ENCODE measurements around the gene TAS1R1.
"Not testable (repeated sequence)": the region's sequence is repeated elsewhere in the genome, so short reads cannot be mapped to it uniquely, and the experiment has no call there.

The TAS1R1 gene

DNA sequence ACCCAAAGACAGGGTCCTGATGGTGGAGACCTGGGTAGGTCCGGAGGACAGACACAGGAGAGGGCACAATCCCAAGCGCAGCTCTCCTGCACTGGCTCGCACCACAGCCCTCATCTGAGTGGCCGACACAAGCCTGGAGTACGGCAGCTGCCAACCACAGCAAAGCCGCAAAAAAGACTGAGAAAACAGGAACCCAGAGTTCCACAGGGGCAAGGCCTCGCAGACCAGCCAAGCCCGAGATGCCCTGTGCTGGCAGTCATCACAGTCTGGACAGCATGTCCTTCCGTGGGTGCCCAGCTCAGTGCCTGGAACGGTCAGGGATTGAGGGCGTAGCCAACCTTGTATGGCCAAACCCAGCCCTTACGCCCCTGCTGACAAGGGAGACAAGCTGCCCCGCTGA lies 36.1 kb downstream of the TAS1R1 start:
- DNase-seq (ENCODE audit: low spot score) = no peak

DNA sequence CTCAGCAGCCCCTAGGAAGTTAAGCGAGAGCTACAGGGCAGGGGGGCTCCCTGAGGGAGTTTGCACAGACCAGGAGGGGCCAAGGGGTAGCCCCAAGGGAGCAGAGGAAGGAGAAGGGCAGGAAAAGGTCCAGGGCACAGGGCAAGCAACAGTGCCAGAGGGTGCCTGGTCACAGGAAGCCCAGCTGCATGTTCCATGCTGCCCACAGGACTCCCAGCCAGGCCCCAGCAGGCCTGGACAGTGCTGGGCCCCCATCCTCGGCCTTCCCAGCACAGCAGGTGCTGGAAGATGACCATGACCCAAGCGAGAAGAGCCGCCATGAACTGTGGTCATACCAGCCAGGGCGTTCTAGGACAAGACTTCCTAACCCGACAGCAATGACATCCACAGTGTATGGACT lies 36.5 kb downstream of the TAS1R1 start:
- no peak for DNase-seq (ENCODE audit: low spot score)

DNA sequence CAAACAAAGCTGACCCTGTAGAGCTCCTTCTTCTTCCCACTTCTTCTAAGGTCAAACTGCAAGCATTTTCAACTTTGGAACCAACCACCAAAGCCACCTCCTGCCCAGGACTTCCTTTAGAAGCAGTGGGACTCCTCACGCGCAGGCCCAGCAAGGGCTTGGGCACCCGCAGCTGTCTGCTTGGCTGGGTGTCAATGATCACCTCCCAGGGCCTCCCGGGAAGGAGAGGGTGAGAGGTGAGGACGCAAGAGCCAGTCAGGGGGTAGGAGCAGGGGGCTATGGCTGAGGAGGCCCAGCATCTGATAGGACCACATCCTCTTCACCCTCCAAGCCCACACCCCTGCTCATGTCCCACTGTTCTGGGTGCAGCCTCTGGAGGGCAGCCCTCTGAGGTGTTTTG lies 37.3 kb downstream of the TAS1R1 start:
- DNase-seq (ENCODE audit: low spot score) = no peak

DNA sequence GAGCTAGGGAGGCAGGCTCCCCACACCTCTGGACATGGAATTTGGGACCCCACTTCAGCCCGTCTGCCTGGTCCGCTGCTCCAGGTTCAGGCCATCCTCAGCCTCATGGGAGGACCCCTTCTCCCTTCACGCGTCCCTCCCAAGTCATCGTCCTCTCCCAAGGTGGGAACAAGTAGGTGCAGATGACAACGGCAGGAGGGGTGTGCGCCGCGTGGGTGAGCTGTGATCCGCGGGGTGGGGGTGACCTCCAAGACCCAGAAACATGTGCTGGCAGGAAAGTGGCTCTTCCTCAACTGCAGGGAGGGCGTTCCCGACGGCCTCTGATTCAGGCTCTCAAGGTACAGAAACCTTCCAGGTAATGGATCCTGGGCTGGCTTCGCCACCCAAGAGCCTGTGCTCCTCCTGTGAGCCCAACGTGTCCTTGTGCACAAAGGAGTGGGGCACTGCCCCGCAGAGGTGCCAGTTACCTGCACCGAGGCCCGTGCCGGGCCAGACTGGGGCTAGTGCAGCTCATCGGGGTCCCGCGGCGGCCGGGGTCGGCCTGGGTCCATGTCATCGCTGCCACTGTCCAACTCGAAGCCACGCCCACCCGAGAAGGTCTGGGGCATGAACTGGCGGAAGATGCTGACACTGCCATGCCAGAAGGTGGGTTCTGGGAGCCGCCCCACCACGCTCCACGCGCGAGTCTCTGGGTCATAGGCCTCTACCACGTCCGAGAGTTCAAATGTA lies 37.9 kb downstream of the TAS1R1 start:
- no peak for DNase-seq (ENCODE audit: low spot score)

DNA sequence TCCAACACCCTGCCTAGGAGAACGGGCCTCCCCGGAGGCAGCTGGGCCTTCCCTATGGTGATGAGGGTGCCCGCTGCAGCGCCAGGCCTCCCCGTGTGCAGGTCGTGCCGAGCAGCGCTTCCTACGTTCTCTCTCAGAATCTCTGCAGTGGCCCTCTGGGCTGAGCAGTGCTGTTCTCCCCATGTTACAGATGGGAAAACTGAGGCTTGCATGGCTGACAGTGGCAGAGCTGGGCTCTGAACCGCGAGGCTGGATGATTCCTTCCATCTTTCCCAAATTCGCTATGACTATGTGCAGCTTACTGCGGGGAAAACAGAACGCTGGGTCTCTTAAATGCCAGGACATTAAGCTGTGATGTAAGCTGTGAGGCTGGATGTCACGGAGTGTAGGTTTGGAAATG lies 38.7 kb downstream of the TAS1R1 start:
- DNase-seq (ENCODE audit: low spot score) = no peak

DNA sequence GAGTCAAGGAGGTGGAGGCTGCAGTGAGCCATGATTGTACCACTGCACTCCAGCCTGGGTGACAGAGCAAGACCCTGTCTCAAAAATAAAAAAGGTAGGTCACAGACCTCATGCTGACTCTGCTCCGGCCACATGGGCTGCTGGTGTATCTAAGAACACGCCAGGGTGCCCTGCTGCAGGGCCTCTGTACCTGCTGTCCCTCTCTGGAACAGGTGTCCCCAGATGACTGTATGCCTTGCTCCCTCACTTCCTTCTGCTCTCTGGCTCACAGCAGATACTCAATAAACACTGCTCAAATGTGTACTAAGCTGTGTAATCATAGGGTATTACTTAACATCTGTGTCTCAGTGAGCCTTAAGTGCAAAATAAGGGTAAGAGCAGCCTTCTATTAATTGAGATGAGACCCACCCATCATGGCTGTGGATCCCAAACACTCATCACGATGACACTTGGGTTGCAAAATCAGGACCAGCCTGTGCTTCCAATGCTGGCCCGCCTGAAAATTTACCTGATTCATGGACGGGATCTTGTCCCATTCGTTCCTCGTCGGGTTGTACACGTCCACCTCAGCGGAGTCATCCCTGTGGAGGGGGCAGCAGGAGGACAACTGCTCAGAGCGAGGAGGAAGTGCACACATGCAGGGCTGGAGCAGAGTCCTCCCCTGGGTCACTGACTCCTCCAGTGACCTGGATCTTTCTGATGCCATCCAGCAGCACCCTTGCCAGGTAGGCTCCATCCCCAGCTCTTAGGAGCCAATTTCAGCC lies 40.1 kb downstream of the TAS1R1 start:
- DNase-seq (ENCODE audit: low spot score) = no peak

DNA sequence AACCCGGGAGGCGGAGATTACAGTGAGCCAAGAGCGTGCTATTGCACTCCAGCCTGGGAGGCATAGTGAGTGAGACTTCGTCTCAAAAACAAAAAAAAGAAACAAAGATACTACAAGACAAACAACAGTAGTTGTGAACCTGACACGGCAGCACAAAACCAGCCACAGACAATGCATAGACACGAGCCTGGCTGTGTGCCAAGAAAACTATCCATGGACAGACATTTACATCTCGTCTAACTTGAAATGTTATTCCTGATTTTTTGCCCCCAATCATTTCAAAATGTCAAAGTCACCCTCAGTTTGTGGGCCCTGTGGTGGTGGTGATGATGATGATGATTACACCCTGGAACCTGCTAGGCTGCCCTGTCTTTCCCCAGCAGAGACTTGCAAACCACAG lies 41.2 kb downstream of the TAS1R1 start:
- DNase-seq (ENCODE audit: low spot score) = no peak

DNA sequence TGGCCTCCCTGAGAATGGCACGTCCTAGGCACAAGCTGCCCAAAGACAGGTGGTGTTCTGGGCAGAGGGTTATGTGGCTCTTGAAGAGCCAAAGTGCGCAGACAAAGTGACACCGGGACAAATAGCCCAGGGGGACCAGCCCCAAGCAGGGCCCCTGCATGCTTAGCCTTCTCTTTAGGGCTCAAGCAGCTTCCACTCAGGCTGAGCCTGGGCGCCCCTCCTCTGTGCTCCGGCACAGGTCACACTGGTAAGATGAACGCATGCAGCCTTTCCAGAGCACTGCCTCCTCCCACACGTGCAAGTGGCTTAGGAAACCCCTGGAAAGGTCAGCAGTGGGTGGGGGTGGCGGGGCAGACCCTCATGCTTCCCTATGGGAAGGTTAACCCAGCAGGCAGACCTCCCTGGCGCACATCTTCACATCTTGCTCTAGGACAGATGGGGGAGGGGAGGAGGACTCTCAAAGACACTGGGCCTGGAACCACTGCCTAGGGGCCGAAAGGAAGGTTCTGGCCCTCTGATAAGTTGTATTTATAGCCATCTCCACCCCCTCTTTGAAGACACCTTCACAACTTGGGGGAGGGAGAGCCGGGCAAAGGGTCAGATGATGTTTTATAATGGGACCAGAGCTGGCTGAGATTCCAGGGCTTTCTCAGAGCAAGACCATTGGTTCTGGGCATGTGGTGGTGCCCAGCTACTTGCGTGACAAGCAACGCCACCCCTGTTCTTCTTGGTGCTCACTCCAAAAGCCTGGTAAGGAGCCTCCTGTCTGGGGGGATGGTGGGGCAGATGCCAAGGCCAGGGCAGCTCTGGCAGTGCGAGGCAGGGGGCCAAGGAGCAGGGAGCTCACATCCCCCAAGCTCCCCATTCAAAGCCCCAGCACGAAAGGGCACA lies 42.0 kb downstream of the TAS1R1 start:
- no peak for DNase-seq (ENCODE audit: low spot score)

DNA sequence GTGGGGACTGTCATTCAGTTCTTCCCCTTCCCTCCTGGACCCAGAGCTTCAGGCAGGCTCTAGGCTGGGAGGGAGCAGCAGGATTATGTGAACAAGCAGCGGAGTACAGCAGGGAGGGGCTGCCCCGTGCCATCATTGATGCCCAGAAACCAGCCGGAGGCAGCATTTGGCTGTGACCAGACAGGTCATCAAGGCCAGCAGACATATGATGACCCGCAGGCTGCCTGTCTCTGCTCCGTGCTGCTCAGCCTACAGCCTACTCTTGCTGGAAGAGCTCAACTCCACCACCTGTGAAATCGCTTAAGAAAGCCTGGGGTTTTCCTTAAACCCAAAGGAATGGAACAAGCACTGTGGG lies 42.6 kb downstream of the TAS1R1 start:
- DNase-seq (ENCODE audit: low spot score) = no peak

DNA sequence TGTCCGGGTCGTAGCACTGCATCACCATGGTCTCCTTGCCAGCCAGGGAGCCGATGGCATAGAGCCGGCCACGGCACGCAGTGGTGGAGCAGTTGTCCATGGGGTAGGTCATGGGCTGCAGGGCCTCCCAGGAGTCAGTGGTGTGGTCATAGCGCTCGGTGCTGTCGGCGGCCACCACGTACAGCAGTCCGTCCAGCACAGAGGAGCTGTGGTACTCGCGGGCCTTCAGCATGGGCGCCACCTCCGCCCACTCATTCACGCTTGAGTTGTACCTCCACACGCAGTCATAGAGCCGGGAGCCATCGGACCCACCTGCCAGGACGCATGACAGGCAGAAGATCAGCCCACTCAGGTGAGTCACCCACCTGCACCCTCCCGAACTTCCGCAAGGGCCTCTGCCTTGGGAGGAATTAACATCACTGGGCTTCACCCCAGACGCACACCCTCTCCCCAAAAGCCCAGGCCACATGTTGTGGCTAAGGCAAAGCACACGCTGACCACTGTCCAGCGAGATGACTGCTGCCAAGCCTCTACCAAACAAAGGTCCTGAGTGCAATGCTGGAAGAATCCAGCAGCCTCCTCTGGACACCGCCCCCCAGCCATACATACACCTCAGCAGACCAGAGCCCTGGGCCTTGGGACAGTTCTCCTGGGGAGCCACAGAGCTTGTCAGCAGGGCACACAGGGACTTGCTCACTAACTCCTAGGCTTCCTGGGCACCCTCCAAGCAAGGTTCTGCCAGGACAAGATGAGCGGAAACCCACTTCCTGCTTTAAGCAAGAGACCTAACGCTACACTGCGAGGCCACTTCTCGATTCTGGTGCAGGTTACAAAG lies 44.3 kb downstream of the TAS1R1 start:
- no peak for DNase-seq (ENCODE audit: low spot score)

DNA sequence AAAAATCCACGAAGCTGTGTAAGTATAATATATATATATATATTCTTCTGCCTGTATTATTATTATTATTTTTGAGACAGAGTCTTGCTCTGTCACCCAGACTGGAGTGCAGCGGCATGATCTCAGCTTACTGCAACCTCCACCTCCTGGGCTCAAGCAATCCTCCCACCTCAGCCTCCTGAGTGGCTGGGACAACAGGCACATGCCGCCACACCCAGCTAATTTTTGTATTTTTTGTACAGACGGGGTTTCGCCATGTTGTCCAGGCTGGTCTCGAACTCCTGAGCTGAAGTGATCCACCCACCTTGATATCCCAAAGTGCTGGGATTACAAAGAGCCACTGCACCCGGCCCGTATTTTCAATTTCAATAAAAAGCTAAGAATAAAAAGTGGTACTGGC lies 44.9 kb downstream of the TAS1R1 start:
- not testable (repeated sequence) for DNase-seq (ENCODE audit: low spot score)

DNA sequence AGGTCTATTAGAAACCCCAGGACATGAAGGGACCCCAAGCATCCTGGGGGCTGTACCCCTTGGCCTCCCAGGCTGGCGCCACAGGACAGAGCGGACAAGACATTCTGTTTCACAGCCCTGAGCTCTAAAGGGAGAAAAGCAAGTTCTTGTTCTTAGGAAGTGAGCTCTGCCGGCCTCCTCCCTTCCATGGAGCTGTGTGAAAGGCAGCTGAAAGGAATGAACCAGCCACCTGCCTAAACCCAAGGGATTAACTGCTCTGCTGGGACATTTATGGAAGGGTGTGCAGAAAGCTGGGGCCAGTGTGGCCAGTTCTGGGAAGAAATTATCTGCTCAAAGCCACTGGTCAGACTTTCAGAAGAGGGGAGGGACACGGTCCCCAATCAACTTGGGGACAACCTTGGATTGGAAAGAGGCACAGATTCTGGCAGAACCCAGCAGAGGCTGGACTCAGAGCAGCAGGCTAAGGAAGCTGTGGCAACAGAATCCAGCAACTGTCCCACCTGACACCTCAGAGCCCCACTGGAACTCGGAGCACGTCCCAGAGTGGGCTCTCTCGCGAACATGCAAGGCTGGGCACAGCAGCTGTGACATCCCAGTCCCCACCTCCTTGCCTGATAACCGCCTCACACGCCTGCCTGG lies 45.4 kb downstream of the TAS1R1 start:
- DNase-seq (ENCODE audit: low spot score) = peak; percentile 57

DNA sequence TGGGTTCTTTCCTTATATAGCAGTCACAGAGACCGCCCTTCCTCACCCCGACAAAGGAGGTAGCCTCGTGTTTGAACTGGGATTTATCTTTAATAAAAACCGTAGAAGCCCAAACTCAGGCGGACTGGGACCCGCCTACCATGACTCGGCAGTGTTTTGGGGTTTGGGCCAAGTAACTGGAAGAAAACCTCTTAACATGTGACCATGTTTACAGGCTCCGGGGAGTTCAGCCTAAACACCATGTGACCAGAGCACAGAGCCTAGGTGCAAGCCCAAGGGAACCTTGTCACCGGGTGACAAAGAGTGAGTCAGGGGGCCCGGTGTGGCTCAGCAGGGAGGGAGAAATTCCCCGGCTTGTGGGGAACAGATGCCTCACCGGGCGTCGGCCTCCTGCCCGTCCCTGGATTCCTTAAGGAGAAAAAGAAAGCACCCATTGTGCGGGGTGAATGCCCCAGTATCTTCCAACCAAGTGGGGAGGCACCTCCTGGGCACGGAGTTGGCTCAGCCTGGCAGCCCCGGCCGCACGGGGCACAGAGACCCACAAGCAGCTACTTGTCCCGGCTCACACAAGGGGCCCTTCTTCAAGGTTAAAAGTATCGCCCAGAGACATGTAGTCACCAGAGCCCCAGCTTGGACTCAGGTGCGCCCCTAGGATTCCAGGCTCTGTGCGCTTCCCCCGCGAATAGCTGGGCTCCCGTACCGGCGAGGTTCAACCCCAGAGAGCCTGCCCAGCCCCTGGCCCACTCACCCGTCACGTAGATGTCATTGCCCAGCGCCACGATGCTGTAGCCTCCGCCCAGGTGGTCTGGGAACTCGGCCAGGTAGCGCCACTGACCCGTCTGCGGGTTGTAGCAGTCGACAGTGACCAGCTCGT lies 46.2 kb downstream of the TAS1R1 start:
- DNase-seq (ENCODE audit: low spot score) = peak; percentile 58

DNA sequence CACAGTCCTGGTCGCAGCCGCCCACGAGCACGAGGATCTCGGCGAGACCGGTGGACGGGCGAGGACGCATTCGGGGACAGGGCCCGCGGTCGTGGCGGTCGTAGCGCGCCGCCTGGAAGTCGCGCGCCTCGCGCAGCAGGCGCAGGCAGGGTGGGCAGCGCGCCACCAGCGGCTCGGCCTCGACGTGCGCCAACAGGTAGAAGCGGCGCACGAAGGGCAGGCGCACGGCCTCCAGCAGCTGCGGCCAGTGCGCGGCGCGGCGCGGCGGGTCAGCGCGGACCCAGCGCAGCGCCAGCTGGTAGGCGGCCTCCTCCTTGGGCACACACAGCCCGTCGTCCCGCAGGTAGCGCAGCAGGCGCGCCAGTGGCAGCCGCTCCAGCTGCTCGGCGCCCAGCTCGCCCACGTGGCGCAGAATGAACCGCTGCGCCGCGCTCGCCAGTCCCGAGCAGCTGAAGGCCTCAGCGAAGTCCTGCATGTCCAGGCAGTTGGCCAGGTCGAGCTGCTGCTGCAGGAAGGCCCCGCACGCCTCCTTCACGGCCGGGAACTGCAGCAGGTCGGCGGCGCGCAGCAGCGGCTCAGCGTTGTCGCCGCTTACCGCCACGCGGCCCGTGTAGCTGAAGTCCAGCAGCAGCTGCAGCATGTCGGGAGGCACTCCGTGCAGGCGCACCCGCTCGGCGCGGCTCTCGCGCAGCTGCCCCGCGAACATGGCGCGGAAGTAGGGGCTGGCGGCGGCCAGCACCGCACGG lies 47.0 kb downstream of the TAS1R1 start:
- peak; percentile 74 for DNase-seq (ENCODE audit: low spot score)

DNA sequence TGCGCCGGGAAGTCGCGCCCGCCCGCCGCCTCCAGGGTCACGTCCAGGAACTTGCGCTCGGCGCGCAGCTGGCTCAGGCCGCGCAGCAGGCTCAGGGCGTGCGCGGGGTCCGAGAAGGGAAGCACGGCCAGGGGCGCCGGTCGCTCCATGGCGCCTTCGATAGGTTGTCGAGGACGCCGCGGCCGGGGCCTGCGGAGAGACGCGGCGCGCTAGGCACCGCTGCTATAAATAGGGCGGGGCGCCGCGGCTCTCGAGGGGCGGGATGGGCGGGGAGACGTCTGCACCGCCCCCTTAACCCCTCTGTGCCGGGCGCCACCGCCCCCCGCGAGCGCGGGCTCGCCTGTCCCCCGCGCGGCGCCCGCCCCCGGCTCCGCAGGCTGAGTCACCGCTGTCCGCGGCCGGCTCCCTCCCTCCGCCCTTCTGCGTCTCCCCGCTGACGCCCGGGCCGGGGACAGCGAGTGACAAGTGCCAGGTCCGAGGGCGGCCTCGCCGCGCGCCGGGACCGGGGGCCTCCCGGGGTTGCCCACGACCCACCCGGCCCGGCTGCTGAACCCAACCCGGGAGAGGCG lies 47.6 kb downstream of the TAS1R1 start, which contains the start of gene KLHL21:
KLHL21 (minus strand) TSS at position 201 of the 569 bp plus-strand sequence; CDS start at position 149, 52 bp downstream.
- DNase-seq (ENCODE audit: low spot score) = peak; percentile 92

DNA sequence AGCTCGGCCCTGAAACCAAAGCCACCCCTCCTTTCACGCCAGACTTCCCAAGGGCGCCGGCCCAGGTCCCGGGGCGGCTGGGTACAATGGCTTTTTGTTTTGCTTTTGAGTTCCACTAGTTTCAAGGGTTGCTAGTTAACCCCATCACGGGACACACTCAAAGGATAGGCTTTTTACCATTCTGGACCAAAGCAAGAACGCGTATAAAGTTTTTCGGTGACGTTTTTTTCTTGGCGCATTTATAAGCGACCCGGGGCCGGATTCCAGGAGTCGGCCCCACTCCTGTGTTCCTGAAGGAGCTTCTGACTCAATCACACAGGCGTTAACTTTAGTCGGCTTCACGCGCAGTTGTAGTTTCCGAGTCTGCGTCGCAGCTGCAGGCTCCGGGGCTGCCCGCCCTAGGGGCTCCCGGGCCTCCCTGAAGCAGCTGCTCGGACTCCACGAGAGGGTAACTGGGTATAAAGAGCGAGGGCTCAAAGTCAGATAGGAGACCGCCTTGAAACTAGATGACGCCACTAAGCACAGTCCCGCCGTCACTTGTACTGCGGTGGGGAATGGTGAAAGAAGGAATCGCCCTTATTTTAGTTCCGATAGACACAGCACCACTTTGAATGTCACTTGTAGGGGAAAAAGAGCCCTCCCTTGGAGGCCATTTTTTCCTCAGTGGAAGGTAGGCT lies 48.3 kb downstream of the TAS1R1 start:
- no peak for DNase-seq (ENCODE audit: low spot score)

DNA sequence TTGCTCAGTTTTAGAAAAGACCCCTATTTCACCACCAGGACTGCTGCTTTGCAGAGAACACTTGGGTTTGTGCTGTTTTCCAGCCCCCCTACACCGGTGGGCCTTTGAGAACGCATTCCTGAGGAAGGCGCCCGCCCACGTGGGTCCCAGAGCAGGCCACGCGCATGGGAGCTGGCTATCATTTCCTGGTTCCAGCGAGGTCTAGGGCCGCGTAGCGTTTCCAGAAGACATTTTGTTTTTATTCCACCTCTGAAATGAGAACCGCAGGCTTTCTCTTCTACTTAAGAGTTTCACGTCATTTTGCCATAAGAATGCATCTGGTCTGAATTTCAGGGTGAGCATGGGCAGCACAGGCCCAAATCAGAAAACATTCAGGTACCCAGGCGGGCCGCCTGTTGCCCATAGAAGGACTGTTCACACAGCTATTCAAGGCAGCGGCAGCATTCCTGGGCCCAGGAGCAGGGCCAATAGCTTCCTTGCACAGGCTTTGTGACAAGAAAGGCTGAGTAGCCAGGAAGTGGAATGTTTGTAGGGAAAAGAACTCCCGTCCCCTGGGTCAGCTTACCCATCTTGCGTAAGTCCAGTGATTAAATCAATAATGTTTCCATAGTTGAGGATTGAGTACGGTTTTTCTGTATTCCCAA lies 48.9 kb downstream of the TAS1R1 start:
- DNase-seq (ENCODE audit: low spot score) = no peak
